Measurements from ENCODE around the gene TXNDC2.

TXNDC2 gene

DNA sequence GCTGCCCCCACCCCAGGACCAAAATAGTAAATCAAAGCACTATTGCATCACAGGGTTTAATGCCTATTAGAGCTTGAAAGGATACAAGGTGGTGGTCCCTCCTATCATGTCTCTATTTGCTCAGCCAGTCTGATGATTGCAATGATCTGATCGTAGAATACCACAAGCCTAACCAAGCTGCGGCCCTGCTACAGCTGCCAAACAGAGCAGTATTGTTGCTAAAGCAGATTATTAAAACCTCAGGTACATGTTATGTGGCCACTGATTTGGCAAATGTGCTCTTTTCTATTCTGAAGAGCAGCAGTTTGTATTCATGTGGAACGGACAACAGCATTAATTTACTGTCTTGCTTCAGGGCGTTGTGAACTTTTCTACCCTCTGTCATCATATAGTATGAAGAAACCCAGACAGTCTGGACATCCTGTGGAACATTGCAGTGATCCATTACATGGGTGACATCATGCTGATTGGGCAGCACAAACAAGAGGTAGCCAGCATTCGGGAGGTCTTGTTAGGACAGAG, 19.7 kb downstream of the TXNDC2 start:
- TF ChIP-seq TAF1 (IDR thresholded peaks at IDR 0.05; ENCODE audit: borderline replicate concordance, insufficient read depth, low read length) (no peak), POLR2AphosphoS5 (IDR thresholded peaks at IDR 0.05; ENCODE audit: low read depth, low read length) (no peak), SIN3A (IDR thresholded peaks at IDR 0.05; ENCODE audit: borderline replicate concordance, insufficient read depth, low read length) (no peak), FOXP2 (optimal IDR thresholded peaks at IDR 0.05; ENCODE audit: borderline replicate concordance, extremely low read depth, extremely low read length, insufficient read depth) (no peak)
- TF ChIP-seq, protein P1, sequence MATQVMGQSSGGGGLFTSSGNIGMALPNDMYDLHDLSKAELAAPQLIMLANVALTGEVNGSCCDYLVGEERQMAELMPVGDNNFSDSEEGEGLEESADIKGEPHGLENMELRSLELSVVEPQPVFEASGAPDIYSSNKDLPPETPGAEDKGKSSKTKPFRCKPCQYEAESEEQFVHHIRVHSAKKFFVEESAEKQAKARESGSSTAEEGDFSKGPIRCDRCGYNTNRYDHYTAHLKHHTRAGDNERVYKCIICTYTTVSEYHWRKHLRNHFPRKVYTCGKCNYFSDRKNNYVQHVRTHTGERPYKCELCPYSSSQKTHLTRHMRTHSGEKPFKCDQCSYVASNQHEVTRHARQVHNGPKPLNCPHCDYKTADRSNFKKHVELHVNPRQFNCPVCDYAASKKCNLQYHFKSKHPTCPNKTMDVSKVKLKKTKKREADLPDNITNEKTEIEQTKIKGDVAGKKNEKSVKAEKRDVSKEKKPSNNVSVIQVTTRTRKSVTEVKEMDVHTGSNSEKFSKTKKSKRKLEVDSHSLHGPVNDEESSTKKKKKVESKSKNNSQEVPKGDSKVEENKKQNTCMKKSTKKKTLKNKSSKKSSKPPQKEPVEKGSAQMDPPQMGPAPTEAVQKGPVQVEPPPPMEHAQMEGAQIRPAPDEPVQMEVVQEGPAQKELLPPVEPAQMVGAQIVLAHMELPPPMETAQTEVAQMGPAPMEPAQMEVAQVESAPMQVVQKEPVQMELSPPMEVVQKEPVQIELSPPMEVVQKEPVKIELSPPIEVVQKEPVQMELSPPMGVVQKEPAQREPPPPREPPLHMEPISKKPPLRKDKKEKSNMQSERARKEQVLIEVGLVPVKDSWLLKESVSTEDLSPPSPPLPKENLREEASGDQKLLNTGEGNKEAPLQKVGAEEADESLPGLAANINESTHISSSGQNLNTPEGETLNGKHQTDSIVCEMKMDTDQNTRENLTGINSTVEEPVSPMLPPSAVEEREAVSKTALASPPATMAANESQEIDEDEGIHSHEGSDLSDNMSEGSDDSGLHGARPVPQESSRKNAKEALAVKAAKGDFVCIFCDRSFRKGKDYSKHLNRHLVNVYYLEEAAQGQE (IDR thresholded peaks at IDR 0.05; ENCODE audit: insufficient read depth in 1 of 2, low read depth in 2 of 2, low read length in 2 of 2): no peak

DNA sequence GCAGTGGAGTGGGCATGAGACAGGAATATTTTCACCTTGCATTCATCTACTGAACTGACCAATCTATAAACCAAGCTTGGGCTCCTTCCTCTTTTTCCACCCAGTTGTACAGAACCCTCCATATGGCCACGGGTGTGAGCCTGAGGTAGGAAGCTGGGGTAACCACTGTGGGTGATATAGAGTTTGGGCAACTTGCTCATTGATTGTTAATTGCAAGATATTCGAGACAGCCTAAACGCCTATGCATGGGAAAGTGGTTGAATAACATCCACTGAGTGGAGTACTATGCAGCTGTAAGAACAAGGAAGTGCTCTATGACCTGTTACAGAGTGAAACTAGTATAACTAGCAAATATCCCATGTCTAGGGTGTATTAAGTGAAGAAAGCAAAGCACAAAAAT, 20.7 kb downstream of the TXNDC2 start:
- TF ChIP-seq POLR2AphosphoS5 (IDR thresholded peaks at IDR 0.05; ENCODE audit: low read depth, low read length) (no peak), FOXP2 (optimal IDR thresholded peaks at IDR 0.05; ENCODE audit: borderline replicate concordance, extremely low read depth, extremely low read length, insufficient read depth) (no peak), SIN3A (IDR thresholded peaks at IDR 0.05; ENCODE audit: borderline replicate concordance, insufficient read depth, low read length) (no peak), TAF1 (IDR thresholded peaks at IDR 0.05; ENCODE audit: borderline replicate concordance, insufficient read depth, low read length) (no peak)
- TF ChIP-seq, protein P1 (IDR thresholded peaks at IDR 0.05; ENCODE audit: insufficient read depth in 1 of 2, low read depth in 2 of 2, low read length in 2 of 2): no peak

- TF ChIP-seq, protein P1 (IDR thresholded peaks at IDR 0.05; ENCODE audit: insufficient read depth in 1 of 2, low read depth in 2 of 2, low read length in 2 of 2): no peak
- TF ChIP-seq FOXP2 (optimal IDR thresholded peaks at IDR 0.05; ENCODE audit: borderline replicate concordance, extremely low read depth, extremely low read length, insufficient read depth) (no peak), POLR2AphosphoS5 (IDR thresholded peaks at IDR 0.05; ENCODE audit: low read depth, low read length) (no peak), TAF1 (IDR thresholded peaks at IDR 0.05; ENCODE audit: borderline replicate concordance, insufficient read depth, low read length) (no peak), SIN3A (IDR thresholded peaks at IDR 0.05; ENCODE audit: borderline replicate concordance, insufficient read depth, low read length) (no peak)
Observed at GRCh38 chr18:9907867-9908266, 22.1 kb downstream of the TXNDC2 start.

GRCh38 chr18:9910071-9910470, 24.3 kb downstream of the TXNDC2 start:
- TF ChIP-seq POLR2AphosphoS5 (IDR thresholded peaks at IDR 0.05; ENCODE audit: low read depth, low read length) (no peak), SIN3A (IDR thresholded peaks at IDR 0.05; ENCODE audit: borderline replicate concordance, insufficient read depth, low read length) (no peak), FOXP2 (optimal IDR thresholded peaks at IDR 0.05; ENCODE audit: borderline replicate concordance, extremely low read depth, extremely low read length, insufficient read depth) (no peak), TAF1 (IDR thresholded peaks at IDR 0.05; ENCODE audit: borderline replicate concordance, insufficient read depth, low read length) (no peak)
- TF ChIP-seq, protein P1 (IDR thresholded peaks at IDR 0.05; ENCODE audit: insufficient read depth in 1 of 2, low read depth in 2 of 2, low read length in 2 of 2): no peak

DNA sequence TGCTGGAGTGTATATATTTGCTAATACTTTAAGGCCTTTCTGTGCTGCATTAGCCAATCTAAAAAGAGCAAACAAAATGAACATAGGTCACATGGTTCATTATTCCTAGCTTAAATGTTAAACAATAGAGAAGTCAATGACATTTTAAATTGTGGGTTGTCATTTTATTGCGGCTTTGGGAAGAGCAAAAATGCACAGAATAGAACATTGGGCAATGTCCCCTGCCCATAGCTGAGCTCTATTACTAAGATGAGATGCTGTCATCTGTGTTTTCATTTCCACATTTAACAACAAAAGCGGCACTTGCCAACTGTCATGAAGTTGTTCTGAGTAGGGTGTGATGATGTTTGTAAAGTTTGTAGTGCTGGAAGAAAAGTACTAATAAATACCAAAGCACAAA, 24.9 kb downstream of the TXNDC2 start:
- TF ChIP-seq FOXP2 (optimal IDR thresholded peaks at IDR 0.05; ENCODE audit: borderline replicate concordance, extremely low read depth, extremely low read length, insufficient read depth) (no peak), POLR2AphosphoS5 (IDR thresholded peaks at IDR 0.05; ENCODE audit: low read depth, low read length) (no peak), TAF1 (IDR thresholded peaks at IDR 0.05; ENCODE audit: borderline replicate concordance, insufficient read depth, low read length) (no peak), SIN3A (IDR thresholded peaks at IDR 0.05; ENCODE audit: borderline replicate concordance, insufficient read depth, low read length) (no peak)
- TF ChIP-seq, protein P1 (IDR thresholded peaks at IDR 0.05; ENCODE audit: insufficient read depth in 1 of 2, low read depth in 2 of 2, low read length in 2 of 2): no peak
